Smooth muscle cell (in vitro differentiated cells): Measurements from ENCODE around the gene PDGFA. TPM values are rescaled to one million over a fixed set of nuclear protein-coding genes. Genes with fewer than 3 reads are reported as not detected.

Experiments used
- DNase-seq: peaks from one replicate; lab custom pipeline; 2025; ENCODE audit not compliant: unreplicated experiment; lab: John Stamatoyannopoulos, UW
- H2AFZ ChIP-seq: fragments of 200-600 bp; sonication (generic); 2 replicates; pipeline ENCODE4 v1.6.0; 2016; ENCODE audit warnings: antibody characterized with exemption, low read depth, mild to moderate bottlenecking
- H3F3A ChIP-seq: fragments of 200-600 bp; sonication (generic); 2 replicates; pipeline ENCODE4 v1.6.0; 2017; ENCODE audit warnings: antibody characterized with exemption, low read depth
- H3K27ac ChIP-seq: fragments of 200-600 bp; sonication (generic); 2 replicates; pipeline ENCODE4 v1.5.1; 2016; ENCODE audit warnings: low read depth, mild to moderate bottlenecking
- H3K27me3 ChIP-seq: fragments of 200-600 bp; sonication (generic); 2 replicates; pipeline ENCODE4 v1.6.1; 2016; ENCODE audit warnings: low read depth, mild to moderate bottlenecking
- H3K36me3 ChIP-seq: fragments of 200-600 bp; sonication (generic); 2 replicates; pipeline ENCODE4 v1.5.1; 2016; ENCODE audit warnings: low read depth
- H3K4me1 ChIP-seq: fragments of 200-600 bp; sonication (generic); 2 replicates; pipeline ENCODE4 v1.5.1; 2016; ENCODE audit warnings: low read depth
- H3K4me2 ChIP-seq: fragments of 200-600 bp; sonication (generic); 2 replicates; pipeline ENCODE4 v1.6.0; 2016; ENCODE audit warnings: mild to moderate bottlenecking
- H3K4me3 ChIP-seq: fragments of 200-600 bp; sonication (generic); 2 replicates; pipeline ENCODE4 v1.5.1; 2016; ENCODE audit warnings: mild to moderate bottlenecking
- H3K79me2 ChIP-seq: fragments of 200-600 bp; sonication (generic); 2 replicates; pipeline ENCODE4 v1.6.0; 2016; ENCODE audit warnings: low read depth, mild to moderate bottlenecking
- H3K9ac ChIP-seq: fragments of 200-600 bp; sonication (generic); 2 replicates; pipeline ENCODE4 v1.6.0; 2016; ENCODE audit warnings: low read depth
- H3K9me3 ChIP-seq: fragments of 200-600 bp; sonication (generic); replicated peaks from 2 replicates; pipeline ENCODE4 v1.5.1; 2016; ENCODE audit warnings: low read depth
- H4K20me1 ChIP-seq: fragments of 200-600 bp; sonication (generic); 2 replicates; pipeline ENCODE4 v1.6.0; 2016; ENCODE audit warnings: low read depth
- WGBS: methylation state at CpG from one replicate; pipeline ENCODE4 v1.1.7; 2016; ENCODE audit warnings: low lambda C conversion rate; 5-methylcytosine and 5-hydroxymethylcytosine counted together
- polyA plus RNA-seq: library from polyadenylated mRNA; unstranded; fragments of >200 nt; fragmentation: Nextera tagmentation; extraction: Ambion mirVana; gene quantifications from 2 replicates; pipeline ENCODE4 v1.2.1, GENCODE V29; 2016
- total RNA-seq: library from RNA; depleted of rRNA; stranded (reverse); fragments of >200 nt; gene quantifications from 2 replicates; pipeline ENCODE4 v1.2.3, GENCODE V29; 2014
- TF ChIP-seq, protein P1 (sequence below): fragments of 200-600 bp; sonication (generic); IDR thresholded peaks from 2 replicates; pipeline ENCODE4 v1.5.1; 2017; ENCODE audit warnings: borderline replicate concordance, mild to moderate bottlenecking, antibody characterized with exemption; ENCODE audit not compliant: insufficient read depth, poor library complexity, severe bottlenecking

The PDGFA gene
- total and polyA plus RNA-seq, 2 experiments from 2014 or later = 32.0 to 68.1 TPM

DNA sequence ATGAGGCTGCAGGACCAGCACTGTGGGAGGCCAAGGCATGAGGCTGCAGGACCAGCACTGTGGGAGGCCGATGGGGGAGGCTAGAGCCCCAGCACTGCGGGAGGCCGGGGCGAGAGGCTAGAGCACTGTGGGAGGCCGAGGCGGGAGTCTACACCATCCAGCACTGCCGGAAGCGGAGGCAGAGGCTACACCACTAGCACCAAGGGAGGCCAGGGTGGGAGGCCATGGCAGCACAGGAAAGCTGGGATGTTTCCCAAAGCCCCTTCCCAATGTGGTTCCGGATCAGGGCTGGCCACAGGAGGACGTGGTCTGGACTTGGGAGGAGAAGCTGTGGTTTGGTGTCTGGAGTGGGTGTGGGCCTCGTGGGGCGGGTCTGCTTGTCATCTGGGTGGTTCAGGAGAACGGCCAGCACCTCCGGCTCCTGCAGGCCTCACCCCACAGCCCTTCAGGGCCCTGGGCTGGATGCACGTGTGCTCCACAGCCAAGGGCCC lies 43.6 kb downstream of the PDGFA start:
- DNase-seq = no peak
- H3K4me3 ChIP-seq = no peak overlapping the region
- no peak overlapping the region for H3K27ac ChIP-seq
- TF ChIP-seq, protein P1, sequence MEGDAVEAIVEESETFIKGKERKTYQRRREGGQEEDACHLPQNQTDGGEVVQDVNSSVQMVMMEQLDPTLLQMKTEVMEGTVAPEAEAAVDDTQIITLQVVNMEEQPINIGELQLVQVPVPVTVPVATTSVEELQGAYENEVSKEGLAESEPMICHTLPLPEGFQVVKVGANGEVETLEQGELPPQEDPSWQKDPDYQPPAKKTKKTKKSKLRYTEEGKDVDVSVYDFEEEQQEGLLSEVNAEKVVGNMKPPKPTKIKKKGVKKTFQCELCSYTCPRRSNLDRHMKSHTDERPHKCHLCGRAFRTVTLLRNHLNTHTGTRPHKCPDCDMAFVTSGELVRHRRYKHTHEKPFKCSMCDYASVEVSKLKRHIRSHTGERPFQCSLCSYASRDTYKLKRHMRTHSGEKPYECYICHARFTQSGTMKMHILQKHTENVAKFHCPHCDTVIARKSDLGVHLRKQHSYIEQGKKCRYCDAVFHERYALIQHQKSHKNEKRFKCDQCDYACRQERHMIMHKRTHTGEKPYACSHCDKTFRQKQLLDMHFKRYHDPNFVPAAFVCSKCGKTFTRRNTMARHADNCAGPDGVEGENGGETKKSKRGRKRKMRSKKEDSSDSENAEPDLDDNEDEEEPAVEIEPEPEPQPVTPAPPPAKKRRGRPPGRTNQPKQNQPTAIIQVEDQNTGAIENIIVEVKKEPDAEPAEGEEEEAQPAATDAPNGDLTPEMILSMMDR = no peak
- no peaks in the 10 kb centered on the region for H3K9me3 ChIP-seq
- WGBS = 91% methylated on average over 15 of the region's 15 CpGs
- H4K20me1 ChIP-seq = no peaks in the 10 kb centered on the region
- H3K9ac ChIP-seq = no peak overlapping the region
- H3K79me2 ChIP-seq = no peaks in the 10 kb centered on the region
- no peak overlapping the region for H2AFZ ChIP-seq
- H3K36me3 ChIP-seq = no peaks in the 10 kb centered on the region
- H3F3A ChIP-seq = peaks cover 4% of the 10 kb centered on the region
- H3K4me1 ChIP-seq = peaks cover 4% of the 10 kb centered on the region
- H3K4me2 ChIP-seq = no peak overlapping the region
- H3K27me3 ChIP-seq = no peaks in the 10 kb centered on the region

DNA sequence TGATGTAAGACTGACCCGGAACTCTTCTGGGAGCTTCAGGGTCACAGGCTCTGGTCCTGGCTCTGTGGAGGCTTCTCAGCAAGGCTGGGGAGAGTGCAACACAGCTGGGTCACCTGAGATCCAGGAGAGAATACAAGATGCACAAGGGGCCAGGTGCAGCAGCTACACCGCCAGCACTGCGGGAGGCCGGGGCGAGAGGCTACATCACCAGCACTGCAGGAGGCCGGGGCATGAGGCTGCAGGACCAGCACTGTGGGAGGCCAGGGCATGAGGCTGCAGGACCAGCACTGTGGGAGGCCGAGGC lies 44.3 kb downstream of the PDGFA start:
- H3F3A ChIP-seq = peaks cover 4% of the 10 kb centered on the region
- H3K36me3 ChIP-seq = no peaks in the 10 kb centered on the region
- H3K27ac ChIP-seq = no peak overlapping the region
- TF ChIP-seq, protein P1 = no peak
- no peaks in the 10 kb centered on the region for H3K79me2 ChIP-seq
- DNase-seq = no peak
- H3K9ac ChIP-seq = no peak overlapping the region
- peaks cover 4% of the 10 kb centered on the region for H3K4me1 ChIP-seq
- H3K4me3 ChIP-seq = no peak overlapping the region
- no peak overlapping the region for H2AFZ ChIP-seq
- WGBS = over 99% methylated on average over 5 of the region's 7 CpGs
- H4K20me1 ChIP-seq = no peaks in the 10 kb centered on the region
- H3K4me2 ChIP-seq = no peak overlapping the region
- no peaks in the 10 kb centered on the region for H3K9me3 ChIP-seq
- no peaks in the 10 kb centered on the region for H3K27me3 ChIP-seq

DNA sequence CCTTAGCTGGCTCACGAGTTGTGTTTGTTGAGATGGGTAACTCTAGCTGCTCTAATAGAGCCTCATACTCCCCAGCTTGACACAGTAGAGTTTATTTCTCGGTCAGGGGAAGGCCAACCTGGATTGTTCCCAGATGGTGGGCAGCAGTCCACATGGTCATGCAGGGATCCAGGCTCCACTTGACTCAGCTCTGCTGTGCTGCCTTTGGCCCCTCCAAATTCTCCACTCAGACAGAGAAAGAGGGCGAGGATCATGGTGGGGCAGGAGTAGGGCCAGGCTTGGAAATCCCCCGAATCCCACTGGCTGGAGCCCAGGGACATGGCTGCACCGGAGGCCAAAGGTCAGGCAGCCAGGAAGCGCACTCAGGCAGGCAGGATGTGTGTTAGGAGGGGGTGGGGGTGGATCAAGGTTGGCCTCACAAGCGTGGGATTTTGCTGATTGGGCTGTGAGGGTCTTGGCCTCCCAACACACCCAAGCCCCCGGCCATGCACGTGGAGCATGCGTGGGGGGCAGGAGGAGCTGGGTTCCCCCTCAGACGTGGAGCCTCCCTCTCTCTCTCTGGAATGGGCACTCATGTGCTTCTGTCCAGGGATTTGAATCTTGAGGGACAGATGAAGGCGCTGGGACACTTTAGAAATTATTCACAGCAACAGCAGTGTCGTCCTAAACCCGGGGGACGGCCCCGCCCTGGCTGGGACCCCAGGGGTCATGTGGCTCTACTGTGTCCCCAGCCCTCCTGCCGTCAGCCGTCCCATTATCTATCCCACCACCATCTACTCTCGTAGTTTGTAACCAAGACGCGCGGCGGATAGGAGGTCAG lies 44.8 kb downstream of the PDGFA start:
- Histone ChIP-seq H3K27me3 (no peaks in the 10 kb centered on the region), H3K9me3 (no peaks in the 10 kb centered on the region), H3K9ac (no peak overlapping the region), H3K4me3 (no peak overlapping the region), H3K4me2 (no peak overlapping the region), H3K4me1 (peaks cover 4% of the 10 kb centered on the region), H3K36me3 (no peaks in the 10 kb centered on the region), H3K27ac (no peak overlapping the region), H3F3A (peaks cover 4% of the 10 kb centered on the region), H2AFZ (no peak overlapping the region), H4K20me1 (no peaks in the 10 kb centered on the region), H3K79me2 (no peaks in the 10 kb centered on the region)
- DNase-seq = no peak
- WGBS = 97% methylated on average over 23 of the region's 23 CpGs
- TF ChIP-seq, protein P1 = no peak
